Urinary bladder (tissue), 4 donors: ENCODE results near the gene ZDHHC14. TPM values are rescaled to one million over a fixed set of nuclear protein-coding genes. Genes with fewer than 3 reads are reported as not detected.
"Not testable (repeated sequence)": the region's sequence is repeated elsewhere in the genome, so short reads cannot be mapped to it uniquely, and the experiment has no call there.

ENCODE experiments used
- DNase-seq: peaks from one replicate; pipeline ENCODE4 v3.0.0-alpha.2; 2015; ENCODE audit errors: extremely low spot score
- H3K27ac ChIP-seq: one replicate; pipeline ENCODE4 v1.5.1; 2013; ENCODE audit warnings: low read depth, mild to moderate bottlenecking, moderate library complexity
- H3K36me3 ChIP-seq: one replicate; pipeline ENCODE4 v1.6.1; 2013; ENCODE audit warnings: mild to moderate bottlenecking, moderate library complexity; ENCODE audit not compliant: insufficient read depth
- H3K4me1 ChIP-seq: one replicate; pipeline ENCODE4 v1.6.1; 2013; ENCODE audit warnings: mild to moderate bottlenecking, moderate library complexity; ENCODE audit not compliant: insufficient read depth
- H3K4me3 ChIP-seq: one replicate; pipeline ENCODE4 v1.5.1; 2013; ENCODE audit warnings: low read depth, low read length
- WGBS: extraction: QIAGEN DNeasy Blood & Tissue Kit; methylation state at CpG from one replicate; pipeline ENCODE4 v1.1.7; 2013; 5-methylcytosine and 5-hydroxymethylcytosine counted together
- polyA plus RNA-seq: library from polyadenylated mRNA; stranded (reverse); fragments of 200-250 nt; gene quantifications from one replicate; pipeline ENCODE4 v1.2.3, GENCODE V29; 2013
- total RNA-seq: library from RNA; depleted of rRNA; stranded (reverse); fragments of >200 nt; gene quantifications from one replicate; pipeline ENCODE4 v1.2.3, GENCODE V29; 2014
- donor health status: healthy with polysubstance abuse.
- donor health status: healthy.

Gene ZDHHC14
- total and polyA plus RNA-seq, 2 donors = 9.6 to 10.2 TPM

DNA sequence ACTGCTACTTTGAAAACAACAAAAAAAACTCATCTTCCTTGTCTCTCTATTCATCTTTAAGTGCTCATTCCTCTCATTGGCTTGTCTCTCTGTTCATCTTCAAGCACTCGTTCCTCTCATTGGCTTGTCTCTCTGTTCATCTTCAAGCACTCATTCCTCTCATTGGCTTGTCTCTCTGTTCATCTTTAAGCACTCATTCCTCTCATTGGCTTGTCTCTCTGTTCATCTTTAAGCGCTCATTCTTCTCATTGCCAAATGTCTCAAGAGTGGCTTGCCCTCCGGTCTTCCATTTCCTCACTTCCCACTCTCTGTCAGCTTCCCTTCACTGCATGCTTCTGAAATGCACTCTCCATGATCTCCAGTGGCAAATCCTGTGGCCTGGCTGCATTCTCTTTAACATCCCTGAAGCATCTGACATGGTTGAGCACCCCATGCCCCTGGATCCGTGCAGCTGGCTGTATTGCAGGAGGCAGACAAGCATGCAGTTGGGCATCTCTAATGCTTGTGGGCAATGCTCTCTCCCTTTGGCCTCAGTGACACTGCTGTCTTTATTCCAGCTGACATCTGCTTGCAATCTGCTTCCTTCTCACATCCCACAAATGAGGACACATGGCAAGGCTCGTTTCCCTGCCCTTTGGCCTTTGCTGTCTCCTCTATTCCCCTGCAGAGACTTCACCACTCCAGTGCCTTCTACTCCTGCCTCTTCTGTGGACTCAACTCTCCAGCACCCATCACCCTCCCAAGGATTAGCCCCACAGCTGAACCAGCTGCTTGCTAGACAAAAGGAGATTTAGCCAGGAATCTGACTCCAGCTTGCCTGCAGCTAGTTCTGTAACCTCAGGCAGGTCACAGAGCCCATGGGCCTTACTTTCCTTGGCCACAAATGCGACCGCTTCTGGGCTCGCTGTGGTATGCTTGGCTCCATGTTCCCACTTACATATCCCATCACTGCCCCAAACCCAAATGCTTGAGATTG, 298.9 kb downstream of the ZDHHC14 start:
- DNase-seq = no peak
- no peaks in the 10 kb centered on the region for H3K36me3 ChIP-seq
- no peaks in the 10 kb centered on the region for H3K4me1 ChIP-seq
- no peak overlapping the region for H3K27ac ChIP-seq
- 89% methylated on average over 8 of the region's 8 CpGs for WGBS
- no peak overlapping the region for H3K4me3 ChIP-seq

DNA sequence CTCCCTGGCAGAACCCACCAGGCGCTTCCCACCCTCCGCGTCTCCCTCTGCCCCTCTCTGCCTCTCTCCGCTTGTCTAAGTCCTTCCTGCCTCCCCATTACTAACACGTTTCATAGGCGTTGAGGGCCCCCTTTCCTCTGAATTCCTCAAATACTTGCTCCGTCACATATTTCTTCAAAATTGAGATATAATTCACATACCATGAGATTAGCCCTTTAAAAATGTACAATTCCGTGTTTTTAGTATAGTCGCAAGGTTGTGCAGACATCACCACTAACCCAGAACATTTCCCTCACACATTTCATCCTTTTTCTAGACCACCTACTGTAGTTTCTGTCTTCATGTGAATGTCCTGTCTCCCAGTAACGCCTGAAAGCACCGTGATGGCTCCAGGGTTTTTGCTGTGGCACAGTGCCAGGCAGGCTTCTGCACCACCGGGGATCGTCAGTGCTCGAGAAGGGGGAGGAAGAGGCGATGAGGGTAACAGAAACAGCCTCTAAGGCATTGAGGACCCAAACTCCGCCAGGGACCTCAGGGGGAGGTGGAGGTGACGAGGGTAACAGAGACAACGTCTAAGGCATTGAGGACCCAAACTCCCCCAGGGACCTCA, 300.2 kb downstream of the ZDHHC14 start:
- no peaks in the 10 kb centered on the region for H3K36me3 ChIP-seq
- 60% methylated on average over 18 of the region's 18 CpGs for WGBS
- H3K27ac ChIP-seq = no peak overlapping the region
- no peak overlapping the region for H3K4me3 ChIP-seq
- H3K4me1 ChIP-seq = no peaks in the 10 kb centered on the region
- no peak for DNase-seq

DNA sequence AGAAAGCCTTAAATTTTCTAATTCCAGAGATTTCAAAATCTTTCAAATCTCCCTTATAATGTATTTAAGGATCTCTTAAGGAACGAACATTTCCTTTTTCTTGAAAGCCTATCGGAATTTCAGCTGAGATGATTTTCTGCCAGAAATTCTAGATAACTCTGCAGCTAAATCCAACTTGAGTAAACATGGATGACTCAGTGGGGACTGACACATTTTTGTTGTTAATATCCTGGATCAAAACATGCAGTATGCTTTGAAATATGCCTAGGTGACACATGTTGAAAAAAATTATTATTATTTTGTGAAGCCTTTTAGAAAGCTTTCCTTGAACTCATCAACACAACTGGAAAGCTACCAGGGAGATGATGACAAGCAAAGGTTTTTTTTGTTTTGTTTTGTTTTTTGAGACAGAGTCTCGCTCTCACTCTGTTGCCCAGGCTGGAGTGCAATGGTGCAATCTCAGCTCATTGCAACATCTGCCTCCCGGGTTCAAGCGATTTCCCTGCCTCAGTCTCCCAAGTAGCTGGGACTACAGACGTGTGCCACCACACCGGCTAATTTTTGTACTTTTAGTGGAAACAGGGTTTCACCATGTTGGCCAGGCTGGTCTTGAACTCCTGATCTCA, 302.0 kb downstream of the ZDHHC14 start:
- DNase-seq = no peak
- H3K4me3 ChIP-seq = no peak overlapping the region
- 53% methylated on average over 7 of the region's 7 CpGs for WGBS
- H3K27ac ChIP-seq = no peak overlapping the region
- H3K36me3 ChIP-seq = no peaks in the 10 kb centered on the region
- H3K4me1 ChIP-seq = no peaks in the 10 kb centered on the region

DNA sequence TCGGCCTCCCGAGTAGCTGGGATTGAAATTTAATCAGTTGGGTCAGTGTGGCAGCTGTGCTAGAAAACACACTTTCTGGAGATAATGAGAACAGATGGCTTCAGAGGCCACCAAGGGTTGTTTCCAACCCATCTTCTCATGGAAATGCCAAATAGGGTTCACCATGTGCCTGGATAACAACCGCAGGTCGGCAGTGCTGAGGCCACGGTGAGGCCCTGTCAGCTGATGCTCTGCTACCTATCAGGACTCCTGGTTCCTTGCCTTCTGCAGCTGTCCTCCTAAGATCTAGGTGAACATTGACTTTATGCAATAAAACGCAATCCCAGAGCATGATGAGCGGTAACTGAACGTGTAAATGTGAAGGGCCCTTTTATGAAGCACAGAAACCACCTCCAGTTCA, 302.7 kb downstream of the ZDHHC14 start:
- Histone ChIP-seq H3K4me3 (no peak overlapping the region), H3K36me3 (no peaks in the 10 kb centered on the region), H3K4me1 (no peaks in the 10 kb centered on the region), H3K27ac (no peak overlapping the region)
- DNase-seq = no peak
- 93% methylated on average over 8 of the region's 8 CpGs for WGBS

DNA sequence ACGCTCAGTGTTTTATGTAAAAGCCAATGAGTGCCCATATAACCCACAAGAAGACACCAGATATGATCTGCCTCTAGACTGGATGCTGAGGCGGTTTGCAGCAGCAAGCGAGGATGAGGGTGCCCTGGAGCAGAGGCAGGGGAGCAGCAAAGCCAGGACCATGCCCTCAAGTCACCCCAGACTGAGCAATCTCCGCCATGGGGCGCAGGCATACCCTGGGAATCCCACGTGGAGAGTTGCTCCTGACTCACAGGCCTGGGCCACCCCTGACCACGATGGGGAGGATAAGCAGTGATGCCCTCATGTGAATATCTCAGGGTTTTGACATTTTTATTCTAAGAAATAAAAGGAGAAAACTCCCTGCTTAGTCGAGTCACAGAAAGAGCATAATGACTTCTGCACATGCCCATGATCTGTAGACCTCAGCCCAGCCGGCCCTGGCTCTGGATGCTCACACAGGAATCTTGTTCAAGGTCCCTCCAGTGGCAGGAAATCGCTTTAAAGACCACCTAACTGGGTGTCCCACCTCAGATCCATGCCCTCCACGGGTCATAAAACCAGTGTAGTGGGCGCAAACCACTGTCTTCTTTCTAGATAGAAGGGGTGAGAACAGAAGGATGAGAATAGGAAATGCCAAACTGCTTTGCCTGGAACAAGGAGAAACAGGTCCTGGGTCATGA, 303.8 kb downstream of the ZDHHC14 start:
- 89% methylated on average over 12 of the region's 12 CpGs for WGBS
- no peak overlapping the region for H3K4me3 ChIP-seq

DNA sequence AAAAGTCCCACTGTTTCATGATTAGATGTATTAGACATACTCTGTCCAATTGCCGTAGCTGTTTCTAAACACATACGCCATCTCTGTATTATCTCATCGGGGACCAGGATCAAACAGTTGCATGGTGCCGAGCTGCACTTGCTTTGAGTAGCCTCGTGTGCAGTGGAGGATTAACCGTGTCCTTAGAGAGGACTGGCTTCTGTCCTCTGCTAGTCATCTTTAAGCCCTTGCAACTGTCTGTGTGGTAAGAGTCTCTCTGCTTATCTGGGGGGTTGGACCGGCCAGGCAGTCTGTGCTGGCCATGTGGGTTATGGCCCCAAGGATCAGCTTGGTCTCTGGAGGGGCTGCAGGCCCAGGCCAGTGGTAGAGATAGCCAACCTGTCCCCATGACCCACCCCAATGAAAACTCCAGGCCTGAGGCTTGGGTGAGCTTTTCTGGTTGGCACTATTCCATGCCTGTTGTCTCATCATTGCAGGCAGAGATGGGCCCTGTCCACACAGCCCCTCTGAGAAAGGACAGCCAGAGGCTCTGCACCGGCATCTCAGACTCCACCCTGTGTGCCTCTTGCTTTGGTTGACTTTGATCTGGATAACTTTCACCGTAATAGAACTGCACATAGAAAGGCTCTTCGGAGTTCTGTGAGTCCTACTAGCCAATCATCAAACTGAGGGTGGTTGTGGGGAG, 304.7 kb downstream of the ZDHHC14 start:
- DNase-seq = no peak
- no peaks in the 10 kb centered on the region for H3K4me1 ChIP-seq
- H3K36me3 ChIP-seq = no peaks in the 10 kb centered on the region
- WGBS = 77% methylated on average over 10 of the region's 10 CpGs
- no peak overlapping the region for H3K27ac ChIP-seq
- no peak overlapping the region for H3K4me3 ChIP-seq

More for the DNA sequence above, 303.8 kb downstream of the ZDHHC14 start:
- no peaks in the 10 kb centered on the region for H3K4me1 ChIP-seq
- H3K27ac ChIP-seq = no peak overlapping the region
- no peak for DNase-seq
- H3K36me3 ChIP-seq = no peaks in the 10 kb centered on the region

DNA sequence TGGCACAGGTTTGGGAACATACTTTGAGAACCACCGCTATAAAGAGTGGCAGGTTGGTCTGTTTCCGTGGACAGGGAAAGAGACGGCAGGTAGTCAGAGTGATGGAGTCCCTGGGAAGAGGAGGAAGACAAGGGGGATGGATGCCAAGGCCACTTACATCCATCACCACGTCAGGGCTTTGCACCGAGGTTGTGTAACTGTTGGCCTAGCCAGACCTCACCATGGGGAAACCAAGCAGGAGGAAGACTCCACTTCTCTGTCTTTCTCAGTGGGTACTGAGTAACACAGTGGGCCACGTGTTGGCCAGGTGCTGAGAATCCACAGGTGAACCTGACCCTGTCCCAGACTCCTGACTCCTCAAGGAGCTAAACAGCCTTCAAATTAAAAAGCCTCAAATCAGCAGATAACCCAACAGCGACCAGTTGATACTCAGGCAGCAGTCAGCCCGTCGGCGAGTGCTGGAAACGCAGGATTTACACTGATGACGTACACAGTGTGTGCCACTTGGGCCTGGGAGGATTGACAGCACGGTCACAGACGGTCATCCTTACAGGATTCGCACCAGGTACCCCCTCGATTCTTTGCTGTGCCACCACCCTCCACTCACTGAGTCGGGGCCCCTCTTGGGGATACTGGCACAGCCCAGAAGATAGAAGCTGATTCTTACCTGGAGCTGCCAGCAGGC, 307.4 kb downstream of the ZDHHC14 start:
- no peak for DNase-seq
- H3K4me3 ChIP-seq = no peak overlapping the region
- 71% methylated on average over 17 of the region's 17 CpGs for WGBS
- H3K4me1 ChIP-seq = no peaks in the 10 kb centered on the region
- H3K27ac ChIP-seq = no peak overlapping the region
- no peaks in the 10 kb centered on the region for H3K36me3 ChIP-seq

DNA sequence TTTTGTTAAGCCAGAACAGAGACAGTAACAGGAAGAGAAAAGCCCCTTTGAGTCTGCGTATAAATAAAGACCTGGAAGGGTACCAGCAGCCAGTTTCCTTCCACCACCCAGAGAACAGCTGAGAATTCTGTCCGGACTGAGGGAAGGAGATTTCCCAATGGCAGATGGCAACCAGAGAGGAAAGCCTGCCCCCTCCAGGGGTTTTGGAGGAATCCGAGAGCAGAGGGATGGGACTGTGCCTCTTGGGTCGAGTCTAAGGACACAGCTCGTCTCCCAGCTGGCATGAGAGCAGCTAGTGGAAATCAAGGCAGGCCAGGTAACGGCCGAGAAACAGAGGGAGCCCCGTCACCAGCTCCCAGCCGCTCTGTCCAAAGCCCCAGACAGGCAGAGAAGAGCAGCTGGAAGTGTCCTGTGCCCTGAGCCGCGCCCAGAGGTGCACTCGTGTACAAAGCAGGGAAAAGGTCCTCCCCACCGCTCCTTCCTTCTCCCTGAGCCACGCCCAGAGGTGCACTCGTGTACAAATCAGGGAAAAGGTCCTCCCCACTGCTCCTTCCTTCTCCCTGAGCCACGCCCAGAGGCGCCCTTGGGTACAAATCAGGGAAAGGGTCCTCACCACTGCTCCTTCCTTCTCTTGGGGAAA, 308.1 kb downstream of the ZDHHC14 start:
- Histone ChIP-seq H3K4me3 (no peak overlapping the region), H3K27ac (no peak overlapping the region), H3K36me3 (no peaks in the 10 kb centered on the region), H3K4me1 (no peaks in the 10 kb centered on the region)
- WGBS = 52% methylated on average over 17 of the region's 17 CpGs
- DNase-seq = no peak

DNA sequence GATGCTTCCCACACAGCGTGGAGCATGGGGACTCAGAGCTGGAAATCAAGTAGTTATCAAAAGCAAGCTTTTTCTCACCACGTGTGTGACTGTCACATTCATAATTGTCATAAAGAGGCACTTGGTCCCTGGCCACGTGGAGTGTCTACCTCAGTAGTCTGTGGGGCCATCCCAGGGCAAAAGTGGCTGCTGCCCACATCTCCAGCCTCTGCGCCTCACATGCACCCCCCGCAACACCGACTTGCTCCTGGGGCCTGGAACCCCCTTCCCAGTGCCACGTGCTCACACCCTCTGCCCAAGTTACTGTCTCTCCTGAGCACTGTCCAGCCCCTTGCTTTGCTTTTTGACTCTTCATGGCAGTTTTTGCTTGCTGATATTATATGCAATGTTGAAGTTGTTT, 308.9 kb downstream of the ZDHHC14 start:
- H3K27ac ChIP-seq = no peak overlapping the region
- 85% methylated on average over 7 of the region's 7 CpGs for WGBS
- H3K4me1 ChIP-seq = no peaks in the 10 kb centered on the region
- no peaks in the 10 kb centered on the region for H3K36me3 ChIP-seq
- H3K4me3 ChIP-seq = no peak overlapping the region
- no peak for DNase-seq

DNA sequence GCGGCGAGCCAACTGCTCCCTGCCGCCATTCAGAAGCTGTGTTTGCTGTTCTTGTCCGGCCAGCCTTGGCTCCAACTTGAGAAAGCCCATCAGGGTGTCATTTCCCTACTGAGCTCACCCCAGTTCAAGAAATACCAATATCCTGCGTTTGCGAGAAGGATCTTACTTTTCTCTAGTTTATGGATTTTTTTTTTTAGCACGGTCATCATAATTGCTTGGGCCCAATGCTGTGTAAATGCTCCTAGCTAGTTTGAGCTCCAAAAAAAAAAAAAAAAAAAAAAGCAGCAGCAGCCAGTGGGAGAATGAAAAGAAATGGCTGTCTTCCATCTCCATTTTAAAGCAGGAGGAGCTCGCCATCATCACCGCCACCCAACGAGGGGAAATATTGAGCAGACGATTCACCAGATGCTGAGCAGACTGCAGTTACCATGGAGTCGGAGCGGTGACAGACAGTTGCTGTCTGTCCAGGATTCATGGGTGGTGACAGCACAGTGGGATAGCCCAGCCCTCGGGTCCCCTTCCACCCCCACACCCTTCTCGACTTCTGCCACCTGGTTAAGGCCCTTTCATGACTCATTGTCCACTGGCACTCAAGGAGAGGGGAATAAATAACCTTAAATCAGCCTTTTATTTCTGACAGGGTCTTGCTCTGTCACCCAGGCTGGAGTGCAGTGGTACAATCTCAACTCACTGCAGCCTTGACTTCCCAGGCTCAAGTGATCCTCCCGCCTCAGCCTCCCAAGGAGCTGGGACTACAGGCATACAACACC, 309.6 kb downstream of the ZDHHC14 start:
- DNase-seq = no peak

DNA sequence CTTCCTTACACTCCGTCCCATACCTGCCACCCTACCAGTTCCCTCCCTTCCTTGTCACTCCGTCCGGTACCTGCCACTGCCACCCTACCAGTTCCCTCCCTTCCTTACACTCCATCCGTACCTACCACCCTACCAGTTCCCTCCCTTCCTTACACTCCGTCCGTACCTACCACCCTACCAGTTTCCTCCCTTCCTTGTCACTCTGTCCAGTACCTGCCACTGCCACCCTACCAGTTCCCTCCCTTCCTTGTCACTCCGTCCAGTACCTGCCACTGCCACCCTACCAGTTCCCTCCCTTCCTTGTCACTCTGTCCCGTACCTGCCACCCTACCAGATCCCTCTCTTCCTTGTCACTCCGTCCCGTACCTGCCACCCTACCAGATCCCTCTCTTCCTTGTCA, 310.6 kb downstream of the ZDHHC14 start:
- 89% methylated on average over 10 of the region's 10 CpGs for WGBS
- not testable (repeated sequence) for H3K27ac ChIP-seq, H3K36me3 ChIP-seq, H3K4me1 ChIP-seq, DNase-seq, H3K4me3 ChIP-seq

More for the DNA sequence above, 309.6 kb downstream of the ZDHHC14 start:
- Histone ChIP-seq H3K27ac (no peak overlapping the region), H3K4me3 (no peak overlapping the region), H3K4me1 (no peaks in the 10 kb centered on the region), H3K36me3 (no peaks in the 10 kb centered on the region)
- WGBS = 89% methylated on average over 16 of the region's 16 CpGs

DNA sequence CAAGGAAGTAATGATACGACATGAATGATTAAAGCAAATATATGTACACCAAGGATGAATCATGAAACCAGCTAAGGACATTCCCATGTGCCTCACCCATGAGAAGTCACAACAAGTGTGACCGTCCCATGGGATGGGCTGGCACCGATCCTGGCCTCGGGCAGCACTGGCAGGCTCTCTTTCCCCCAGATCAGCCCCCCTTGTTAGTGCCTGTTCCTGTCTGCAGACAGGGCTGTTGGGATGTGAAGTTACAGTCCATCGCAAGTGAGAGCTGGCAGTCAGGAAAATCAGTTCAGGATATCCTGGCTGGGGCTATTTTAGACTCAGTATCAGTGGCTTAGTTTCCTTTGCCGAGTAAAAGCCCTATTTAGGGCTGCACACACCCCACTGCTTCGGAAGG, 312.9 kb downstream of the ZDHHC14 start:
- no peak for DNase-seq
- Histone ChIP-seq H3K4me1 (no peaks in the 10 kb centered on the region), H3K27ac (no peak overlapping the region), H3K36me3 (no peaks in the 10 kb centered on the region), H3K4me3 (no peak overlapping the region)
- WGBS = 73% methylated on average over 7 of the region's 7 CpGs
